Pancreas (tissue), 10 donors: ENCODE data around the gene TRMT11. TPM values are rescaled to one million over a fixed set of nuclear protein-coding genes. Genes with fewer than 3 reads are reported as not detected.

Source experiments
- ATAC-seq, 4 donors: fragments of 200-7000 bp; cut with Tn5 transposase; one replicate each; pipeline versions ENCODE4 v1.8.0 to v1.9.1; 2020; ENCODE audit warnings: mild to moderate bottlenecking in 4 of 4, moderate library complexity in 4 of 4
- DNase-seq, 6 donors: peaks; one replicate each; pipeline ENCODE4 v3.0.0-alpha.2; 2020
- FAIRE-seq: peaks from 2 replicates; lab custom pipeline; 2012; peaks lifted over from hg19 to GRCh38; lab: Jason Lieb, UNC
- H3K27ac ChIP-seq, 4 donors: fragments of 200-600 bp; sonication (generic); 1 replicate in 3 of 4; 2 replicates in 1 of 4; pipeline versions ENCODE4 v1.5.0 to v1.8.0; 2020
- H3K27me3 ChIP-seq, 4 donors: fragments of 200-600 bp; one replicate each; pipeline ENCODE4 v1.8.0; 2021
- H3K36me3 ChIP-seq, 3 donors: fragments of 200-600 bp; sonication (generic) in 1 of 3; one replicate each; pipeline versions ENCODE4 v1.5.0 to v1.8.0; 2020 to 2021
- H3K4me1 ChIP-seq, 3 donors: fragments of 200-600 bp; one replicate each; pipeline ENCODE4 v1.8.0; 2021
- H3K4me3 ChIP-seq, 4 donors: fragments of 200-600 bp; sonication (generic) in 2 of 4; one replicate each; pipeline versions ENCODE4 v1.5.0 to v1.8.0; 2020 to 2021
- H3K9me3 ChIP-seq, 4 donors: fragments of 200-600 bp; one replicate each; pipeline ENCODE4 v1.8.0; 2021
- CTCF ChIP-seq, 4 donors: fragments of 200-600 bp; sonication (generic) in 3 of 4; IDR thresholded peaks; one replicate each; pipeline versions ENCODE4 v1.5.0 to v1.8.0; 2021; ENCODE audit warnings: antibody characterized with exemption in 4 of 4
- WGBS, 2 donors: extraction: QIAGEN DNeasy Blood & Tissue Kit; methylation state at CpG; one replicate each; pipeline ENCODE4 v1.1.7; 2013; 5-methylcytosine and 5-hydroxymethylcytosine counted together
- intact Hi-C, 3 donors: fragments of 100-400 bp; cut with DNase I; formaldehyde crosslinking; loops; one replicate each; pipeline versions ENCODE4 v1.11.1 to v1.14.2; 2022
- polyA plus RNA-seq, 2 donors: library from polyadenylated mRNA; stranded (reverse); fragments of 200-250 nt; gene quantifications; one replicate each; pipeline ENCODE4 v1.2.3, GENCODE V29; 2013
- total RNA-seq, 6 donors: library from RNA; stranded (reverse); fragmentation: NEBNext Ultra II Directional in 4 of 6; extraction: Animal tissue kit (Norgen Biotek cat#: 25700) in 4 of 6; gene quantifications; one replicate each; pipeline versions ENCODE4 v1.2.1 to v1.2.4, GENCODE V29; 2021 to 2023
- donor health status: healthy with polysubstance abuse.
- donor health status: DM: no; HTN: no; CAD: no; lungs with moderate emphysema.
- donor health status: DM: no; HTN: no; CAD: no.
- donor health status: control.
- donor health status: control.
- donor health status: Bipolar disorder and iron deficiency.
- donor health status: DM: yes; HTN: yes; CAD: no.
- donor health status: DM: no; HTN: no; CAD: no.
- donor health status: DM: no; HTN: no; CAD: no.
- donor health status: DM: yes; HTN: yes; CAD: no.

TRMT11 gene
- total and polyA plus RNA-seq, 8 donors = 6.1 to 11.6 (median 10.7) TPM

GRCh38 chr6:125951323-125951722, 35.0 kb upstream of the TRMT11 start:
- no peak for FAIRE-seq
- TF ChIP-seq CTCF (IDR thresholded peaks at IDR 0.05) = no peak
- Histone ChIP-seq H3K4me3 (no peak overlapping the region), H3K9me3 (no peaks in the 10 kb centered on the region), H3K36me3 (no peaks in the 10 kb centered on the region), H3K27me3 (no peaks in the 10 kb centered on the region), H3K27ac (no peak overlapping the region), H3K4me1 (peaks cover 3 to 7% (median 4%) of the 10 kb centered on the region in 3 donors)
- 67 to 70% methylated on average over 1 of the region's 1 CpG for WGBS, 2 donors
- no peak for ATAC-seq
- no peak for DNase-seq
- intact Hi-C loops = loop anchor here in 1 of 3 donors (10.0 kb wide), 1 partner anchor 167 kb away; no protein-coding TSS in a partner anchor

- Histone ChIP-seq H3K4me3 (no peak overlapping the region), H3K36me3 (no peaks in the 10 kb centered on the region), H3K27ac (no peak overlapping the region), H3K4me1 (peaks cover 4 to 6% (median 4%) of the 10 kb centered on the region in 3 donors), H3K27me3 (no peaks in the 10 kb centered on the region), H3K9me3 (no peaks in the 10 kb centered on the region)
- peak in 2 of 6 donors; percentile 21 for DNase-seq
- no peak for FAIRE-seq
- no peak for ATAC-seq
- no peak for TF ChIP-seq CTCF (IDR thresholded peaks at IDR 0.05)
- 85 to 88% methylated on average over 7 of the region's 7 CpGs for WGBS, 2 donors
- intact Hi-C loops = loop anchor here in 1 of 3 donors (10.0 kb wide), 1 partner anchor 168 kb away; no protein-coding TSS in a partner anchor
These were observed 33.4 kb upstream of the TRMT11 start for GRCh38 chr6:125952764-125953501.

- peaks cover 4 to 11% (median 9%) of the 10 kb centered on the region in 3 donors for H3K4me1 ChIP-seq
- H3K27me3 ChIP-seq = no peaks in the 10 kb centered on the region
- WGBS, 2 donors = 31 to 47% methylated on average over 11 of the region's 11 CpGs
- no peak overlapping the region for H3K27ac ChIP-seq
- ATAC-seq (peak in 3 of 4 donors; percentile 52 to 64 (median 54)), FAIRE-seq (no peak), DNase-seq (peak; percentile 57 to 83 (median 68))
- peak in 2 of 4 donors; percentile 40 to 42 for TF ChIP-seq CTCF (IDR thresholded peaks at IDR 0.05)
- no peak overlapping the region for H3K4me3 ChIP-seq
- intact Hi-C loops = loop anchor here in 1 of 3 donors (10.0 kb wide), 1 partner anchor 169 kb away; no protein-coding TSS in a partner anchor
- no peaks in the 10 kb centered on the region for H3K36me3 ChIP-seq
- no peaks in the 10 kb centered on the region for H3K9me3 ChIP-seq
These were observed 32.9 kb upstream of the TRMT11 start for GRCh38 chr6:125953502-125953875.

GRCh38 chr6:125954735-125955339, 31.5 kb upstream of the TRMT11 start:
- H3K9me3 ChIP-seq = no peaks in the 10 kb centered on the region
- intact Hi-C loops = loop anchor here in 1 of 3 donors (10.0 kb wide), 1 partner anchor 170 kb away; no protein-coding TSS in a partner anchor
- H3K4me3 ChIP-seq = no peak overlapping the region
- ATAC-seq = no peak
- TF ChIP-seq CTCF (IDR thresholded peaks at IDR 0.05) = no peak
- H3K27me3 ChIP-seq = no peaks in the 10 kb centered on the region
- no peak for DNase-seq
- H3K36me3 ChIP-seq = no peaks in the 10 kb centered on the region
- 29 to 48% methylated on average over 5 of the region's 5 CpGs for WGBS, 2 donors
- no peak overlapping the region for H3K27ac ChIP-seq
- FAIRE-seq = no peak
- H3K4me1 ChIP-seq = peaks cover 4 to 20% (median 16%) of the 10 kb centered on the region in 3 donors
